SK-N-SH (cell line): ENCODE measurements around the gene ZNF2. TPM values are rescaled to one million over a fixed set of nuclear protein-coding genes. Genes with fewer than 3 reads are reported as not detected.

ENCODE experiments used
- CTCF ChIA-PET: fragments of 300-600, 350-600 bp; formaldehyde crosslinking; extraction: SDS; loops from one replicate; lab custom pipeline; 2021; lab: Yijun Ruan, JAX
- POLR2A ChIA-PET: fragments of 350-600 bp; sonication (Branson Sonifier 250); formaldehyde crosslinking; extraction: SDS; loops from one replicate; lab custom pipeline; 2020; ENCODE audit warnings: antibody characterized with exemption, inconsistent platforms; lab: Yijun Ruan, JAX
- DNase-seq: peaks from one replicate; pipeline ENCODE4 v3.0.0; 2012
- H2AFZ ChIP-seq: fragments of 200-600 bp; sonication (generic); 2 replicates; pipeline ENCODE4 v1.8.1; 2016; ENCODE audit warnings: antibody characterized with exemption, mild to moderate bottlenecking, low read depth
- H3F3A ChIP-seq: fragments of 200-600 bp; sonication (generic); replicated peaks from 2 replicates; pipeline ENCODE3; 2016; ENCODE audit warnings: antibody characterized with exemption, mild to moderate bottlenecking; ENCODE audit not compliant: insufficient read depth
- H3K27ac ChIP-seq, 2 experiments: fragments of 200-500 bp in 1 of 2; fragments of 200-600 bp in 1 of 2; sonication (Bioruptor generic) in 1 of 2; sonication (generic), shearing (Covaris generic) in 1 of 2; 2 replicates each; pipeline versions ENCODE4 v1.5.1 to v1.6.1; 2014 to 2016; ENCODE audit warnings: low read depth in 2 of 2, inconsistent platforms in 1 of 2, low read length in 1 of 2, mild to moderate bottlenecking in 1 of 2, mixed read lengths in 1 of 2
- H3K27me3 ChIP-seq: fragments of 200-600 bp; sonication (generic), shearing (Covaris generic); 2 replicates; pipeline ENCODE4 v1.6.1; 2016; ENCODE audit warnings: mixed run types; ENCODE audit not compliant: insufficient read depth
- H3K36me3 ChIP-seq, 2 experiments: fragments of 200-500 bp in 1 of 2; fragments of 200-600 bp in 1 of 2; sonication (Bioruptor generic) in 1 of 2; sonication (generic) in 1 of 2; replicated peaks in 1 of 2; 2 replicates each; pipeline versions ENCODE3 to v1.5.1; 2014 to 2016; ENCODE audit warnings: low read length in 1 of 2, mild to moderate bottlenecking in 1 of 2; ENCODE audit not compliant: insufficient read depth in 2 of 2, control insufficient read depth in 1 of 2
- H3K4me1 ChIP-seq, 2 experiments: fragments of 200-500 bp in 1 of 2; fragments of 200-600 bp in 1 of 2; sonication (Bioruptor generic) in 1 of 2; sonication (generic), shearing (Covaris generic) in 1 of 2; 2 replicates each; pipeline versions ENCODE4 v1.5.1 to v1.6.1; 2014 to 2016; ENCODE audit warnings: low read depth in 1 of 2, low read length in 1 of 2, mixed run types in 1 of 2; ENCODE audit not compliant: insufficient read depth in 2 of 2, control insufficient read depth in 1 of 2
- H3K4me2 ChIP-seq: fragments of 200-600 bp; sonication (generic), shearing (Covaris generic); 2 replicates; pipeline ENCODE4 v1.6.1; 2017; ENCODE audit warnings: mixed run types
- H3K4me3 ChIP-seq, 2 experiments: fragments of 200-500 bp in 1 of 2; fragments of 200-600 bp in 1 of 2; sonication (Bioruptor generic) in 1 of 2; sonication (generic), shearing (Covaris generic) in 1 of 2; 2 replicates each; pipeline versions ENCODE4 v1.5.1 to v1.8.1; 2014 to 2016; ENCODE audit warnings: low read depth in 2 of 2, inconsistent platforms in 1 of 2, low read length in 1 of 2, mild to moderate bottlenecking in 1 of 2, mixed read lengths in 1 of 2, moderate library complexity in 1 of 2
- H3K79me2 ChIP-seq: fragments of 200-600 bp; sonication (generic); 2 replicates; pipeline ENCODE4 v1.8.1; 2017; ENCODE audit warnings: mild to moderate bottlenecking; ENCODE audit not compliant: insufficient read depth
- H3K9ac ChIP-seq: fragments of 200-600 bp; sonication (generic); 2 replicates; pipeline ENCODE4 v1.6.1; 2017; ENCODE audit warnings: mixed run types
- H3K9me2 ChIP-seq: fragments of 200-600 bp; sonication (generic); 2 replicates; pipeline ENCODE4 v1.6.1; 2017; ENCODE audit warnings: mixed run types
- H3K9me3 ChIP-seq: fragments of 200-600 bp; sonication (generic); 2 replicates; pipeline ENCODE4 v1.6.1; 2017; ENCODE audit warnings: mixed run types, mild to moderate bottlenecking, moderate library complexity
- H4K20me1 ChIP-seq: fragments of 200-600 bp; sonication (generic); 2 replicates; pipeline ENCODE4 v1.6.1; 2017; ENCODE audit warnings: mild to moderate bottlenecking, mixed run types; ENCODE audit not compliant: insufficient read depth
- CHD2 ChIP-seq: fragments of 150-350 bp; IDR thresholded peaks from 2 replicates; pipeline ENCODE4 v1.6.1; 2018; ENCODE audit warnings: low read length; ENCODE audit not compliant: partially characterized antibody
- ELF1 ChIP-seq: IDR thresholded peaks from 2 replicates; pipeline ENCODE4 v1.4.0; 2012
- EP300 ChIP-seq, 2 experiments: IDR thresholded peaks; 2 replicates each; pipeline versions ENCODE4 v1.4.0 to v1.6.1; 2012; ENCODE audit warnings: borderline replicate concordance in 1 of 2, low read depth in 1 of 2, low read length in 1 of 2
- FOSL2 ChIP-seq: IDR thresholded peaks from 2 replicates; pipeline ENCODE4 v1.4.0; 2012; ENCODE audit warnings: low read depth, mild to moderate bottlenecking, moderate library complexity, borderline replicate concordance
- GABPA ChIP-seq: IDR thresholded peaks from 2 replicates; pipeline ENCODE4 v1.4.0; 2012; ENCODE audit warnings: low read depth, mild to moderate bottlenecking
- GATA2 ChIP-seq: sonication (generic); formaldehyde crosslinking; IDR thresholded peaks from 2 replicates; pipeline ENCODE4 v1.5.0; 2020; ENCODE audit warnings: mild to moderate bottlenecking, missing genetic modification reagents
- JUND ChIP-seq: IDR thresholded peaks from 2 replicates; pipeline ENCODE4 v1.4.0; 2012
- MXI1 ChIP-seq: IDR thresholded peaks from 2 replicates; pipeline ENCODE4 v1.6.1; 2012; ENCODE audit warnings: mild to moderate bottlenecking, low read depth, low read length, improper control_type of control experiment
- NFIC ChIP-seq: IDR thresholded peaks from 2 replicates; pipeline ENCODE4 v1.4.0; 2012; ENCODE audit warnings: borderline replicate concordance
- NRF1 ChIP-seq: IDR thresholded peaks from 2 replicates; pipeline ENCODE4 v1.6.1; 2012; ENCODE audit warnings: low read depth, mild to moderate bottlenecking, low read length
- RAD21 ChIP-seq: IDR thresholded peaks from 2 replicates; pipeline ENCODE4 v1.6.1; 2012; ENCODE audit warnings: mild to moderate bottlenecking, low read length
- RXRA ChIP-seq: IDR thresholded peaks from 2 replicates; pipeline ENCODE4 v1.4.0; 2012; ENCODE audit warnings: low read depth, mild to moderate bottlenecking, borderline replicate concordance
- SIN3A ChIP-seq: IDR thresholded peaks from 2 replicates; pipeline ENCODE4 v1.6.1; 2012; ENCODE audit warnings: low read depth, mild to moderate bottlenecking, low read length, moderate library complexity, borderline replicate concordance
- SMC3 ChIP-seq: IDR thresholded peaks from 2 replicates; pipeline ENCODE4 v1.6.1; 2012; ENCODE audit warnings: low read depth, low read length, improper control_type of control experiment
- TAF1 ChIP-seq: IDR thresholded peaks from 2 replicates; pipeline ENCODE4 v1.6.1; 2012; ENCODE audit warnings: low read depth, mild to moderate bottlenecking, low read length, moderate library complexity, borderline replicate concordance
- TCF12 ChIP-seq: IDR thresholded peaks from 2 replicates; pipeline ENCODE4 v1.4.0; 2012
- TEAD4 ChIP-seq: IDR thresholded peaks from 2 replicates; pipeline ENCODE4 v1.4.0; 2012; ENCODE audit warnings: mild to moderate bottlenecking, borderline replicate concordance; ENCODE audit not compliant: insufficient read depth
- YY1 ChIP-seq: IDR thresholded peaks from 2 replicates; pipeline ENCODE4 v1.4.0; 2012; ENCODE audit warnings: low read depth, mild to moderate bottlenecking
- WGBS: methylation state at CpG from one replicate; pipeline ENCODE4 v1.1.6; 2017; ENCODE audit warnings: low lambda C conversion rate; 5-methylcytosine and 5-hydroxymethylcytosine counted together
- polyA plus RNA-seq, 3 experiments: library from polyadenylated mRNA; depleted of rRNA; stranded (reverse); fragments of >200 nt; gene quantifications; 2 replicates each; pipeline ENCODE4 v1.2.3, GENCODE V29; 2012
- TF ChIP-seq, protein P1 (sequence below): IDR thresholded peaks from 2 replicates; pipeline ENCODE4 v1.4.0; 2012; ENCODE audit warnings: low read depth, borderline replicate concordance
- TF ChIP-seq, protein P2 (sequence below): IDR thresholded peaks from 2 replicates; pipeline ENCODE4; 2012
- TF ChIP-seq, protein P3 (sequence below): fragments of 150-350 bp; IDR thresholded peaks from 2 replicates; pipeline ENCODE4 v1.6.1; 2016; ENCODE audit warnings: mild to moderate bottlenecking, low read depth, low read length
- TF ChIP-seq, protein P4 (sequence below): fragments of 200-600 bp; sonication (generic); IDR thresholded peaks from 2 replicates; pipeline ENCODE4 v1.6.1; 2017; ENCODE audit warnings: antibody characterized with exemption, mild to moderate bottlenecking, moderate library complexity
- TF ChIP-seq, protein P5 (sequence below): fragments of 150-350 bp; IDR thresholded peaks from 2 replicates; pipeline ENCODE4 v1.6.1; 2017; ENCODE audit warnings: antibody characterized with exemption, low read length, low read depth, borderline replicate concordance
- TF ChIP-seq, protein P6 (sequence below): IDR thresholded peaks from 2 replicates; pipeline ENCODE4 v1.4.0; 2012; ENCODE audit warnings: low read depth, borderline replicate concordance
- TF ChIP-seq, protein P7 (sequence below): IDR thresholded peaks from 2 replicates; pipeline ENCODE4 v1.4.0; 2012; ENCODE audit warnings: low read depth

The ZNF2 gene
- polyA plus RNA-seq (2012; rRNA removed), result 1.6 and 2.3 TPM in 2 replicates
- 1.6 and 2.0 TPM in 2 replicates for polyA plus RNA-seq (2012; cell fraction: cytosol; rRNA removed)
- polyA plus RNA-seq (2012; cell fraction: nucleus; rRNA removed), result 2.2 and 2.7 TPM in 2 replicates

DNA sequence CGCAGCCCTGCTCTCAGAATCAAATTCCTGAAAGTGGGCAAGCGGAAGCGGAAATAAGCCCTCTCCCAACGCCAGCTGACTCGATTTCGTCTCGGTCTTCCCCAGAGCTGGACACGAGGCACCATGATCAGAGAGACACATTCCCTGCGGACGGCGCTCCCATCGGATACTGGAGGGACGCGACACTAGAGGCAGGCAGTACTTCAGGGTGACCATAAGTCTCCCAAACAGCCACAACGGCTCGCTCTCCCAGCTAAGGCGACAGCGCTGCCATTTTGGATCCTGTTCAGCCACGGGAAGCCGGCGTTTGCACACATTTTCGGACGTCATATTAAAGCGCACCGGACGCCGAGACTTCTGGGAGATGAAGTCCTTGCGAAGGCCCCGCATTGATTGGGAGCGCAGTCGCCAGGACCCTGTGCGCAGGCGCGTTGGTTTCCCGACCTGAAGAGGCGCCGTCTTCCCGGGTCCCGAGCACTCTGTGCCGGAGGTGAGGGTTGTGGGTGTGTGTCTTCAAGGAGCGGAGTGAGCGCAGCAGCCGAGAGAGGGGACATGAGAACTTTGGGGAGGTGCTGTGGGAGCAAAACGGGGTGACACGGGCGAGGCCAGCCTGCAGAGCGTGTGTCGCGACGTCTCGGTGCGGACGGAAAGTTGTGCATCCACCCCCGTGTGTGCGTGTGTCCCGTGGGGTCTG is at the start of gene ZNF2:
Gene ZNF2 (plus strand): TSS at position 439 of the 694 bp plus-strand sequence. CDS start 10,418 bp downstream, outside the sequence.
- no peaks in the 10 kb centered on the region for H3K9me2 ChIP-seq
- peak within 1 kb of the TSS; percentile 95 for H3K4me2 ChIP-seq
- WGBS, result 0% methylated on average over 24 of the region's 56 CpGs
- H3K36me3 ChIP-seq, result peaks cover 0 to 4% of the 10 kb centered on the region in 2 experiments
- peaks cover 6% of the 10 kb centered on the region for H3F3A ChIP-seq
- peak within 1 kb of the TSS; percentile 79 for H3K9ac ChIP-seq
- POLR2A ChIA-PET, result interaction anchor here (1.1 to 2.5 kb wide), 3 partner anchors 42 to 237 kb away, joined by 3 to 23 read pairs (median 3); partner anchors contain the start of genes FAHD2A, MRPS5 and ZNF892
- peaks cover 0 to 15% of the 10 kb centered on the region in 2 experiments; a peak in 2 of 4 replicates for H3K4me1 ChIP-seq
- CTCF ChIA-PET, result interaction anchor here (1.2 to 2.8 kb wide), 2 partner anchors 44 to 89 kb away, joined by 4 to 11 read pairs; partner anchors contain the start of gene MRPS5
- H4K20me1 ChIP-seq, result no peaks in the 10 kb centered on the region
- no peaks in the 10 kb centered on the region for H3K9me3 ChIP-seq
- peaks cover 32% of the 10 kb centered on the region for H3K79me2 ChIP-seq
- peak; percentile 95 for DNase-seq
- peak within 1 kb of the TSS; percentile 88 for H2AFZ ChIP-seq
- H3K27me3 ChIP-seq, result no peaks in the 10 kb centered on the region
- H3K27ac ChIP-seq, result peak within 1 kb of the TSS; percentile 85 to 96
- peak within 1 kb of the TSS; percentile 88 to 89 for H3K4me3 ChIP-seq
- TF ChIP-seq RAD21, result no peak
- TF ChIP-seq SIN3A, result no peak
- TF ChIP-seq, protein P1, sequence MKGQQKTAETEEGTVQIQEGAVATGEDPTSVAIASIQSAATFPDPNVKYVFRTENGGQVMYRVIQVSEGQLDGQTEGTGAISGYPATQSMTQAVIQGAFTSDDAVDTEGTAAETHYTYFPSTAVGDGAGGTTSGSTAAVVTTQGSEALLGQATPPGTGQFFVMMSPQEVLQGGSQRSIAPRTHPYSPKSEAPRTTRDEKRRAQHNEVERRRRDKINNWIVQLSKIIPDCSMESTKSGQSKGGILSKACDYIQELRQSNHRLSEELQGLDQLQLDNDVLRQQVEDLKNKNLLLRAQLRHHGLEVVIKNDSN, result 0 out of 2 replicates have a peak, but pooled peaks have one; percentile 60
- TF ChIP-seq, protein P2, sequence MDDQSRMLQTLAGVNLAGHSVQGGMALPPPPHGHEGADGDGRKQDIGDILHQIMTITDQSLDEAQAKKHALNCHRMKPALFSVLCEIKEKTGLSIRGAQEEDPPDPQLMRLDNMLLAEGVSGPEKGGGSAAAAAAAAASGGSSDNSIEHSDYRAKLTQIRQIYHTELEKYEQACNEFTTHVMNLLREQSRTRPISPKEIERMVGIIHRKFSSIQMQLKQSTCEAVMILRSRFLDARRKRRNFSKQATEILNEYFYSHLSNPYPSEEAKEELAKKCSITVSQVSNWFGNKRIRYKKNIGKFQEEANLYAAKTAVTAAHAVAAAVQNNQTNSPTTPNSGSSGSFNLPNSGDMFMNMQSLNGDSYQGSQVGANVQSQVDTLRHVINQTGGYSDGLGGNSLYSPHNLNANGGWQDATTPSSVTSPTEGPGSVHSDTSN, result no peak
- no peak for TF ChIP-seq EP300 (IDR thresholded peaks at IDR 0.05; ENCODE audit: borderline replicate concordance in 1 of 2, low read depth in 1 of 2, low read length in 1 of 2)
- TF ChIP-seq CHD2, result peak; percentile 90
- TF ChIP-seq TAF1, result peak; percentile 96
- peak; percentile 88 for TF ChIP-seq NRF1
- TF ChIP-seq, protein P3, sequence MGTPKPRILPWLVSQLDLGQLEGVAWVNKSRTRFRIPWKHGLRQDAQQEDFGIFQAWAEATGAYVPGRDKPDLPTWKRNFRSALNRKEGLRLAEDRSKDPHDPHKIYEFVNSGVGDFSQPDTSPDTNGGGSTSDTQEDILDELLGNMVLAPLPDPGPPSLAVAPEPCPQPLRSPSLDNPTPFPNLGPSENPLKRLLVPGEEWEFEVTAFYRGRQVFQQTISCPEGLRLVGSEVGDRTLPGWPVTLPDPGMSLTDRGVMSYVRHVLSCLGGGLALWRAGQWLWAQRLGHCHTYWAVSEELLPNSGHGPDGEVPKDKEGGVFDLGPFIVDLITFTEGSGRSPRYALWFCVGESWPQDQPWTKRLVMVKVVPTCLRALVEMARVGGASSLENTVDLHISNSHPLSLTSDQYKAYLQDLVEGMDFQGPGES, result no peak
- TF ChIP-seq MXI1, result peak; percentile 81
- peak; percentile 97 for TF ChIP-seq YY1
- TF ChIP-seq NFIC, result no peak
- TF ChIP-seq FOSL2, result no peak
- TF ChIP-seq ELF1, result peak; percentile 72
- no peak for TF ChIP-seq SMC3
- TF ChIP-seq GATA2 (CRISPR knock-in tag), result no peak
- TF ChIP-seq, protein P4, sequence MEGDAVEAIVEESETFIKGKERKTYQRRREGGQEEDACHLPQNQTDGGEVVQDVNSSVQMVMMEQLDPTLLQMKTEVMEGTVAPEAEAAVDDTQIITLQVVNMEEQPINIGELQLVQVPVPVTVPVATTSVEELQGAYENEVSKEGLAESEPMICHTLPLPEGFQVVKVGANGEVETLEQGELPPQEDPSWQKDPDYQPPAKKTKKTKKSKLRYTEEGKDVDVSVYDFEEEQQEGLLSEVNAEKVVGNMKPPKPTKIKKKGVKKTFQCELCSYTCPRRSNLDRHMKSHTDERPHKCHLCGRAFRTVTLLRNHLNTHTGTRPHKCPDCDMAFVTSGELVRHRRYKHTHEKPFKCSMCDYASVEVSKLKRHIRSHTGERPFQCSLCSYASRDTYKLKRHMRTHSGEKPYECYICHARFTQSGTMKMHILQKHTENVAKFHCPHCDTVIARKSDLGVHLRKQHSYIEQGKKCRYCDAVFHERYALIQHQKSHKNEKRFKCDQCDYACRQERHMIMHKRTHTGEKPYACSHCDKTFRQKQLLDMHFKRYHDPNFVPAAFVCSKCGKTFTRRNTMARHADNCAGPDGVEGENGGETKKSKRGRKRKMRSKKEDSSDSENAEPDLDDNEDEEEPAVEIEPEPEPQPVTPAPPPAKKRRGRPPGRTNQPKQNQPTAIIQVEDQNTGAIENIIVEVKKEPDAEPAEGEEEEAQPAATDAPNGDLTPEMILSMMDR, result 0 out of 2 replicates have a peak, but pooled peaks have one; percentile 8
- no peak for TF ChIP-seq RXRA
- TF ChIP-seq JUND, result no peak
- TF ChIP-seq, protein P5, sequence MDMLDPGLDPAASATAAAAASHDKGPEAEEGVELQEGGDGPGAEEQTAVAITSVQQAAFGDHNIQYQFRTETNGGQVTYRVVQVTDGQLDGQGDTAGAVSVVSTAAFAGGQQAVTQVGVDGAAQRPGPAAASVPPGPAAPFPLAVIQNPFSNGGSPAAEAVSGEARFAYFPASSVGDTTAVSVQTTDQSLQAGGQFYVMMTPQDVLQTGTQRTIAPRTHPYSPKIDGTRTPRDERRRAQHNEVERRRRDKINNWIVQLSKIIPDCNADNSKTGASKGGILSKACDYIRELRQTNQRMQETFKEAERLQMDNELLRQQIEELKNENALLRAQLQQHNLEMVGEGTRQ, result no peak
- 0 out of 2 replicates have a peak, but pooled peaks have one; percentile 12 for TF ChIP-seq TCF12
- TF ChIP-seq, protein P6, sequence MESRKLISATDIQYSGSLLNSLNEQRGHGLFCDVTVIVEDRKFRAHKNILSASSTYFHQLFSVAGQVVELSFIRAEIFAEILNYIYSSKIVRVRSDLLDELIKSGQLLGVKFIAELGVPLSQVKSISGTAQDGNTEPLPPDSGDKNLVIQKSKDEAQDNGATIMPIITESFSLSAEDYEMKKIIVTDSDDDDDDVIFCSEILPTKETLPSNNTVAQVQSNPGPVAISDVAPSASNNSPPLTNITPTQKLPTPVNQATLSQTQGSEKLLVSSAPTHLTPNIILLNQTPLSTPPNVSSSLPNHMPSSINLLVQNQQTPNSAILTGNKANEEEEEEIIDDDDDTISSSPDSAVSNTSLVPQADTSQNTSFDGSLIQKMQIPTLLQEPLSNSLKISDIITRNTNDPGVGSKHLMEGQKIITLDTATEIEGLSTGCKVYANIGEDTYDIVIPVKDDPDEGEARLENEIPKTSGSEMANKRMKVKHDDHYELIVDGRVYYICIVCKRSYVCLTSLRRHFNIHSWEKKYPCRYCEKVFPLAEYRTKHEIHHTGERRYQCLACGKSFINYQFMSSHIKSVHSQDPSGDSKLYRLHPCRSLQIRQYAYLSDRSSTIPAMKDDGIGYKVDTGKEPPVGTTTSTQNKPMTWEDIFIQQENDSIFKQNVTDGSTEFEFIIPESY, result peak; percentile 21; the same call in 1 of the 2 replicates
- TF ChIP-seq, protein P7, sequence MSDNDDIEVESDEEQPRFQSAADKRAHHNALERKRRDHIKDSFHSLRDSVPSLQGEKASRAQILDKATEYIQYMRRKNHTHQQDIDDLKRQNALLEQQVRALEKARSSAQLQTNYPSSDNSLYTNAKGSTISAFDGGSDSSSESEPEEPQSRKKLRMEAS, result peak; percentile 80
- peak; percentile 90 for TF ChIP-seq GABPA
- TF ChIP-seq TEAD4, result no peak
